Keratinocyte (primary cell): ENCODE data around the gene SMYD3. TPM values are rescaled to one million over a fixed set of nuclear protein-coding genes. Genes with fewer than 3 reads are reported as not detected.

ENCODE experiments used
- DNase-seq: peaks from one replicate; pipeline ENCODE4 v3.0.0-alpha.2; 2011; ENCODE audit warnings: low read depth, missing footprints, low spot score
- FAIRE-seq: peaks from 2 replicates; lab custom pipeline; 2011; peaks lifted over from hg19 to GRCh38; lab: Jason Lieb, UNC
- H2AFZ ChIP-seq: 2 replicates; pipeline ENCODE4 v1.6.0; 2012; ENCODE audit warnings: low read length, control low read depth, inconsistent platforms; ENCODE audit not compliant: control insufficient read depth
- H3K27ac ChIP-seq: 2 replicates; pipeline ENCODE4 v1.5.1; 2011; ENCODE audit warnings: low read length; ENCODE audit not compliant: control insufficient read depth, insufficient read depth
- H3K27me3 ChIP-seq: 3 replicates; pipeline ENCODE4 v1.6.0; 2011; ENCODE audit warnings: low read length; ENCODE audit not compliant: control insufficient read depth, insufficient read depth; ENCODE audit errors: extremely low read depth
- H3K36me3 ChIP-seq, 2 experiments: 2 replicates in 1 of 2; 3 replicates in 1 of 2; pipeline ENCODE4 v1.5.1; 2011; ENCODE audit warnings: low read length in 2 of 2, mild to moderate bottlenecking in 1 of 2; ENCODE audit not compliant: control insufficient read depth in 2 of 2, insufficient read depth in 2 of 2; ENCODE audit errors: extremely low read depth in 1 of 2
- H3K4me1 ChIP-seq: 3 replicates; pipeline ENCODE4 v1.5.1; 2011; ENCODE audit warnings: low read length; ENCODE audit not compliant: control insufficient read depth, insufficient read depth; ENCODE audit errors: extremely low read depth
- H3K4me2 ChIP-seq: 3 replicates; pipeline ENCODE4 v1.6.0; 2011; ENCODE audit warnings: low read depth, low read length; ENCODE audit not compliant: control insufficient read depth, insufficient read depth; ENCODE audit errors: extremely low read depth
- H3K4me3 ChIP-seq, 3 experiments: fragments of 200-600 bp in 1 of 3; sonication (generic) in 1 of 3; 2 replicates in 2 of 3; 3 replicates in 1 of 3; pipeline ENCODE4 v1.5.1; 2011 to 2016; ENCODE audit warnings: low read length in 3 of 3, mild to moderate bottlenecking in 3 of 3, control low read depth in 2 of 3, inconsistent platforms in 1 of 3, low read depth in 1 of 3, mixed read lengths in 1 of 3, mixed run types in 1 of 3, moderate library complexity in 1 of 3; ENCODE audit not compliant: control insufficient read depth in 2 of 3, insufficient read depth in 2 of 3; ENCODE audit errors: extremely low read depth in 1 of 3
- H3K79me2 ChIP-seq: 2 replicates; pipeline ENCODE4 v1.6.0; 2012; ENCODE audit warnings: low read length; ENCODE audit not compliant: control insufficient read depth, insufficient read depth
- H3K9ac ChIP-seq: 3 replicates; pipeline ENCODE4 v1.6.0; 2011; ENCODE audit warnings: low read length; ENCODE audit not compliant: control insufficient read depth, insufficient read depth; ENCODE audit errors: extremely low read depth
- H3K9me1 ChIP-seq: 3 replicates; pipeline ENCODE4 v1.6.0; 2011; ENCODE audit warnings: low read length; ENCODE audit not compliant: control insufficient read depth, insufficient read depth; ENCODE audit errors: extremely low read depth
- H3K9me3 ChIP-seq: 2 replicates; pipeline ENCODE4 v1.5.1; 2012; ENCODE audit warnings: low read depth, low read length; ENCODE audit not compliant: control insufficient read depth
- H4K20me1 ChIP-seq: 3 replicates; pipeline ENCODE4 v1.6.0; 2011; ENCODE audit warnings: low read length; ENCODE audit not compliant: control insufficient read depth, insufficient read depth; ENCODE audit errors: extremely low read depth
- EZH2 ChIP-seq: IDR thresholded peaks from one replicate; pipeline ENCODE4 v1.6.1; 2012; ENCODE audit warnings: inconsistent platforms, mild to moderate bottlenecking, low read length, moderate library complexity
- dilution Hi-C: fragments of 300-500 bp; cut with MboI; formaldehyde crosslinking; loops from one replicate; pipeline ENCODE4 v1.7.0; 2020; ENCODE audit warnings: low sequenced_read_pairs; ENCODE audit not compliant: extremely low pct_ligation_motif_present
- polyA plus RNA-seq, 5 experiments: library from polyadenylated mRNA; depleted of rRNA in 3 of 5; stranded (reverse) in 3 of 5; stranded (forward) in 1 of 5; unstranded in 1 of 5; fragments of >200 nt; gene quantifications; 1 replicate in 1 of 5; 2 replicates in 3 of 5; 3 replicates in 1 of 5; pipeline versions ENCODE4 v1.2.1 to v1.2.3, GENCODE V29; 2011 to 2012; ENCODE audit warnings: missing spikeins in 2 of 5, low read depth in 1 of 5, low replicate concordance in 1 of 5
- TF ChIP-seq, protein P1 (sequence below), 3 experiments: IDR thresholded peaks in 1 of 3; conservative IDR thresholded peaks in 1 of 3; optimal IDR thresholded peaks in 1 of 3; 2 replicates in 2 of 3; 3 replicates in 1 of 3; pipeline versions ENCODE3 to v1.5.1; 2011; ENCODE audit warnings: low read length in 3 of 3, mild to moderate bottlenecking in 3 of 3, moderate library complexity in 2 of 3, control low read depth in 1 of 3, inconsistent platforms in 1 of 3; ENCODE audit not compliant: insufficient read depth in 2 of 3; ENCODE audit errors: extremely low read depth in 1 of 3

The SMYD3 gene
- polyA plus RNA-seq, 1 donor (not counting 4 experiments of a cell fraction or from before 2014, with no cell fraction given), result 31.0 TPM

DNA sequence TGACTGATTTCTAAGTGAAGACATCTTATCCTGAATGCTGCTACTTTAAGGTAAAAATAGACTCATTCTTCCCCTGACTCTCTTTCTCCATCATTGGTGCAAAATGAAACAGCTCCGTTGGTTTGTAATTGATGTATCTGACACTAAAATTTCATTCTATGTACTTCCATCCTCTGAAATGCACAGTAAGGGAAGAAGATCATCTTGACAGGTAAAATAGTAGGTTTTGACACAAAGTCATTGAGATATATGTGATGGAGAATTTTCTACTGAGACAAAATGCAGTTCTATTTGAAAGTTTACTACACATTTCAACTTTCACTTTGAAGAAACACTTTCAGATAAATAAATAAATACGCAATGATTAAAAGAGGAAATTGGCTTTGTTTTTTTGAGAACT, 348.9 kb downstream of the SMYD3 start:
- DNase-seq (no peak), FAIRE-seq (no peak)
- Histone ChIP-seq H3K4me3 (no peak overlapping the region), H3K79me2 (no peaks in the 10 kb centered on the region), H3K9ac (no peak overlapping the region), H2AFZ (no peak overlapping the region), H3K27me3 (no peaks in the 10 kb centered on the region), H3K36me3 (no peaks in the 10 kb centered on the region), H3K4me2 (no peak overlapping the region), H3K27ac (no peak overlapping the region), H4K20me1 (no peaks in the 10 kb centered on the region), H3K9me1 (no peaks in the 10 kb centered on the region), H3K9me3 (no peaks in the 10 kb centered on the region), H3K4me1 (peaks cover 37% of the 10 kb centered on the region)
- TF ChIP-seq, protein P1, sequence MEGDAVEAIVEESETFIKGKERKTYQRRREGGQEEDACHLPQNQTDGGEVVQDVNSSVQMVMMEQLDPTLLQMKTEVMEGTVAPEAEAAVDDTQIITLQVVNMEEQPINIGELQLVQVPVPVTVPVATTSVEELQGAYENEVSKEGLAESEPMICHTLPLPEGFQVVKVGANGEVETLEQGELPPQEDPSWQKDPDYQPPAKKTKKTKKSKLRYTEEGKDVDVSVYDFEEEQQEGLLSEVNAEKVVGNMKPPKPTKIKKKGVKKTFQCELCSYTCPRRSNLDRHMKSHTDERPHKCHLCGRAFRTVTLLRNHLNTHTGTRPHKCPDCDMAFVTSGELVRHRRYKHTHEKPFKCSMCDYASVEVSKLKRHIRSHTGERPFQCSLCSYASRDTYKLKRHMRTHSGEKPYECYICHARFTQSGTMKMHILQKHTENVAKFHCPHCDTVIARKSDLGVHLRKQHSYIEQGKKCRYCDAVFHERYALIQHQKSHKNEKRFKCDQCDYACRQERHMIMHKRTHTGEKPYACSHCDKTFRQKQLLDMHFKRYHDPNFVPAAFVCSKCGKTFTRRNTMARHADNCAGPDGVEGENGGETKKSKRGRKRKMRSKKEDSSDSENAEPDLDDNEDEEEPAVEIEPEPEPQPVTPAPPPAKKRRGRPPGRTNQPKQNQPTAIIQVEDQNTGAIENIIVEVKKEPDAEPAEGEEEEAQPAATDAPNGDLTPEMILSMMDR (optimal IDR thresholded peaks at IDR 0.05 in 1 of 3, IDR thresholded peaks at IDR 0.05 in 1 of 3, conservative IDR thresholded peaks at IDR 0.05 in 1 of 3; ENCODE audit: extremely low read depth in 1 of 3, insufficient read depth in 2 of 3, low read length in 3 of 3), result no peak
- dilution Hi-C loops, result no loop called here

DNA sequence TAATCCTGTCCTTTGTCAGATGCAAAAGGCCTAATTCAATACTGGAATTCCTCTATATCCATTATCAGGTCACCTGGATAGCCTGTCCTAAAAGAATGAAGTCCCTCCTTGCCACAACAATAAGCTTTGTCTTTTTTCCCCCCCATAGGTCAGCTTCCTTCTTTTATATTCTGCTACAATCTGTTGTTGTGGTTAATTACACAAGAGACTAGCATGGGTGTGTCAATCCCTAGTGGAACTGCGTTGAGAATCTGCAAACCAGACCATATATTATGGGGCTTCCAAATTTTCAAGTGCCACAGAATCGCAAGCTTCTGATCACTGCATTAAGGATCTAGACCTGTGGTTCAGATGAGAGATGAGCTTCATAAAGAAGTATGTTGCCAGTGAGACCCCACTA, 349.6 kb downstream of the SMYD3 start:
- H3K4me3 ChIP-seq, result no peak overlapping the region
- no peak overlapping the region for H3K9ac ChIP-seq
- no peak overlapping the region for H3K4me2 ChIP-seq
- H4K20me1 ChIP-seq, result no peaks in the 10 kb centered on the region
- FAIRE-seq (no peak), DNase-seq (no peak)
- H3K4me1 ChIP-seq, result peaks cover 34% of the 10 kb centered on the region
- no peak overlapping the region for H3K27ac ChIP-seq
- TF ChIP-seq, protein P1 (optimal IDR thresholded peaks at IDR 0.05 in 1 of 3, IDR thresholded peaks at IDR 0.05 in 1 of 3, conservative IDR thresholded peaks at IDR 0.05 in 1 of 3; ENCODE audit: extremely low read depth in 1 of 3, insufficient read depth in 2 of 3, low read length in 3 of 3), result no peak
- no peak for TF ChIP-seq EZH2
- H3K9me3 ChIP-seq, result no peaks in the 10 kb centered on the region
- H3K36me3 ChIP-seq, result no peaks in the 10 kb centered on the region
- no peak overlapping the region for H2AFZ ChIP-seq
- no peaks in the 10 kb centered on the region for H3K79me2 ChIP-seq
- H3K27me3 ChIP-seq, result no peaks in the 10 kb centered on the region
- no peaks in the 10 kb centered on the region for H3K9me1 ChIP-seq
- dilution Hi-C loops, result no loop called here
